Fibroblast of lung (primary cell): ENCODE data around the gene CAMKMT. TPM values are rescaled to one million over a fixed set of nuclear protein-coding genes. Genes with fewer than 3 reads are reported as not detected.

Experiments used
- DNase-seq, 2 donors: peaks; one replicate each; pipeline versions ENCODE4 v3.0.0 to v3.0.0-alpha.2; 2010; ENCODE audit warnings: low read depth in 2 of 2
- H2AFZ ChIP-seq: 2 replicates; pipeline ENCODE4 v1.5.1; 2012; ENCODE audit warnings: low read length, control low read depth, inconsistent platforms
- H3K27ac ChIP-seq: 2 replicates; pipeline ENCODE4 v1.5.1; 2011; ENCODE audit warnings: low read length, control low read depth; ENCODE audit not compliant: insufficient read depth
- H3K27me3 ChIP-seq: 2 replicates; pipeline ENCODE4 v1.5.1; 2011; ENCODE audit warnings: mild to moderate bottlenecking, low read length; ENCODE audit not compliant: control insufficient read depth, insufficient read depth
- H3K36me3 ChIP-seq: 2 replicates; pipeline ENCODE4 v1.5.1; 2011; ENCODE audit warnings: low read length; ENCODE audit not compliant: control insufficient read depth, insufficient read depth
- H3K4me1 ChIP-seq: 2 replicates; pipeline ENCODE4 v1.5.1; 2011; ENCODE audit warnings: low read length; ENCODE audit not compliant: control insufficient read depth, insufficient read depth; ENCODE audit errors: extremely low read depth
- H3K4me2 ChIP-seq: 2 replicates; pipeline ENCODE4 v1.5.1; 2011; ENCODE audit warnings: low read length, control low read depth; ENCODE audit not compliant: insufficient read depth; ENCODE audit errors: extremely low read depth
- H3K4me3 ChIP-seq, 4 experiments: fragments of 200-600 bp in 1 of 4; sonication (generic) in 1 of 4; replicated peaks in 1 of 4; 2 replicates each; pipeline ENCODE4 v1.5.1; 2011 to 2016; ENCODE audit warnings: low read length in 4 of 4, low read depth in 3 of 4, mild to moderate bottlenecking in 3 of 4, control low read depth in 2 of 4, inconsistent platforms in 1 of 4, mixed read lengths in 1 of 4; ENCODE audit not compliant: insufficient read depth in 1 of 4; ENCODE audit errors: control extremely low read depth in 1 of 4
- H3K79me2 ChIP-seq: 2 replicates; pipeline ENCODE4 v1.5.1; 2012; ENCODE audit warnings: mild to moderate bottlenecking, low read length, inconsistent platforms; ENCODE audit not compliant: control insufficient read depth, insufficient read depth
- H3K9ac ChIP-seq: 2 replicates; pipeline ENCODE4 v1.5.1; 2011; ENCODE audit warnings: mild to moderate bottlenecking, low read length, control low read depth; ENCODE audit not compliant: insufficient read depth
- H3K9me3 ChIP-seq: 2 replicates; pipeline ENCODE4 v1.5.1; 2012; ENCODE audit warnings: low read depth, low read length; ENCODE audit not compliant: control insufficient read depth, insufficient read depth
- H4K20me1 ChIP-seq: 2 replicates; pipeline ENCODE4 v1.5.1; 2011; ENCODE audit warnings: low read length; ENCODE audit not compliant: control insufficient read depth, insufficient read depth; ENCODE audit errors: extremely low read depth
- EZH2 ChIP-seq: IDR thresholded peaks from 2 replicates; pipeline ENCODE4 v1.5.1; 2012; ENCODE audit warnings: low read length, control low read depth, mild to moderate bottlenecking; ENCODE audit errors: missing control alignments
- polyA plus RNA-seq, 2 donors: library from polyadenylated mRNA; depleted of rRNA in 1 of 2; stranded (reverse) in 1 of 2; unstranded in 1 of 2; fragments of >200 nt; gene quantifications; 2 replicates each; pipeline ENCODE4 v1.2.1, GENCODE V29; 2011 to 2012; ENCODE audit warnings: missing spikeins in 1 of 2
- total RNA-seq: library from RNA; depleted of rRNA; stranded (reverse); fragments of >200 nt; gene quantifications from 2 replicates; pipeline ENCODE4 v1.2.1, GENCODE V29; 2014
- TF ChIP-seq, protein P1 (sequence below), 2 donors: IDR thresholded peaks in 1 of 2; conservative IDR thresholded peaks in 1 of 2; 1 replicate in 1 of 2; 2 replicates in 1 of 2; pipeline ENCODE4 v1.5.1; 2011 to 2012; ENCODE audit warnings: low read length in 2 of 2, control low read depth in 1 of 2, inconsistent platforms in 1 of 2, low read depth in 1 of 2, mild to moderate bottlenecking in 1 of 2

Gene CAMKMT
- total and polyA plus RNA-seq, 2 donors (not counting 1 experiment from before 2014, with no cell fraction given) = 7.9 to 11.6 TPM

- Histone ChIP-seq H3K9me3 (no peaks in the 10 kb centered on the region), H3K4me1 (no peaks in the 10 kb centered on the region), H3K9ac (no peak overlapping the region), H3K79me2 (no peaks in the 10 kb centered on the region), H2AFZ (no peak overlapping the region), H3K4me3 (no peak overlapping the region), H3K36me3 (no peaks in the 10 kb centered on the region), H3K27me3 (no peaks in the 10 kb centered on the region), H3K27ac (no peak overlapping the region), H3K4me2 (no peak overlapping the region), H4K20me1 (no peaks in the 10 kb centered on the region)
- no peak for DNase-seq
- TF ChIP-seq, protein P1, sequence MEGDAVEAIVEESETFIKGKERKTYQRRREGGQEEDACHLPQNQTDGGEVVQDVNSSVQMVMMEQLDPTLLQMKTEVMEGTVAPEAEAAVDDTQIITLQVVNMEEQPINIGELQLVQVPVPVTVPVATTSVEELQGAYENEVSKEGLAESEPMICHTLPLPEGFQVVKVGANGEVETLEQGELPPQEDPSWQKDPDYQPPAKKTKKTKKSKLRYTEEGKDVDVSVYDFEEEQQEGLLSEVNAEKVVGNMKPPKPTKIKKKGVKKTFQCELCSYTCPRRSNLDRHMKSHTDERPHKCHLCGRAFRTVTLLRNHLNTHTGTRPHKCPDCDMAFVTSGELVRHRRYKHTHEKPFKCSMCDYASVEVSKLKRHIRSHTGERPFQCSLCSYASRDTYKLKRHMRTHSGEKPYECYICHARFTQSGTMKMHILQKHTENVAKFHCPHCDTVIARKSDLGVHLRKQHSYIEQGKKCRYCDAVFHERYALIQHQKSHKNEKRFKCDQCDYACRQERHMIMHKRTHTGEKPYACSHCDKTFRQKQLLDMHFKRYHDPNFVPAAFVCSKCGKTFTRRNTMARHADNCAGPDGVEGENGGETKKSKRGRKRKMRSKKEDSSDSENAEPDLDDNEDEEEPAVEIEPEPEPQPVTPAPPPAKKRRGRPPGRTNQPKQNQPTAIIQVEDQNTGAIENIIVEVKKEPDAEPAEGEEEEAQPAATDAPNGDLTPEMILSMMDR (conservative IDR thresholded peaks at IDR 0.05 in 1 of 2, IDR thresholded peaks at IDR 0.05 in 1 of 2; ENCODE audit: low read depth in 1 of 2, low read length in 2 of 2) = no peak
Measured at GRCh38 chr2:44731505-44731904, 369.8 kb downstream of the CAMKMT start.

- H3K4me2 ChIP-seq = no peak overlapping the region
- H3K79me2 ChIP-seq = no peaks in the 10 kb centered on the region
- no peak overlapping the region for H3K4me3 ChIP-seq
- H2AFZ ChIP-seq = no peak overlapping the region
- H3K27ac ChIP-seq = no peak overlapping the region
- H3K4me1 ChIP-seq = no peaks in the 10 kb centered on the region
- no peaks in the 10 kb centered on the region for H3K36me3 ChIP-seq
- TF ChIP-seq EZH2 = no peak
- TF ChIP-seq, protein P1 (conservative IDR thresholded peaks at IDR 0.05 in 1 of 2, IDR thresholded peaks at IDR 0.05 in 1 of 2; ENCODE audit: low read depth in 1 of 2, low read length in 2 of 2) = no peak
- H3K27me3 ChIP-seq = no peaks in the 10 kb centered on the region
- H3K9ac ChIP-seq = no peak overlapping the region
- DNase-seq = no peak
- H3K9me3 ChIP-seq = no peaks in the 10 kb centered on the region
- no peaks in the 10 kb centered on the region for H4K20me1 ChIP-seq
Measured at GRCh38 chr2:44736270-44736942, 374.7 kb downstream of the CAMKMT start.

DNA sequence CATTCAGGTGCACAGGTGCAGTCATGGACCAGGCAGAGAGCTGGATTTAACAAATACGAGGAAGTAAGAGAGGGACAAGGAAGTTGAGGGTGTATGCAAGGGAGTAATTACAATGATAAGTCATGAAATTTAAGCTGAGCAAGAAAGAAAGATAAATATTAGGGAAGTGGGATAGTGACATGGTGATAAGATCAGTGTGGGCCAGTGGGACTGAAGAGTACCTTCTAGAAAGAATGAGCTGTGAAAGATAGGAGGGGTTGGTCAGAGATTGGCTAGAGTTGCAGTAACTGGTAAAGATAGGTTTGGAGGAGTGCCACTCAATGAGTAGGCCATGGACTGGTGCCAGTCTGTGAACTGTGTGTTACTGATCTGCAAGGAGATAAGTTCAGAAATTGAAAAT lies 378.9 kb downstream of the CAMKMT start:
- Histone ChIP-seq H3K27me3 (no peaks in the 10 kb centered on the region), H4K20me1 (no peaks in the 10 kb centered on the region), H3K9ac (no peak overlapping the region), H3K4me1 (no peaks in the 10 kb centered on the region), H3K79me2 (no peaks in the 10 kb centered on the region), H2AFZ (no peak overlapping the region), H3K4me3 (no peak overlapping the region), H3K4me2 (no peak overlapping the region), H3K9me3 (no peaks in the 10 kb centered on the region), H3K36me3 (no peaks in the 10 kb centered on the region), H3K27ac (no peak overlapping the region)
- peak; percentile 13 to 44 for DNase-seq
- no peak for TF ChIP-seq EZH2
- TF ChIP-seq, protein P1 (conservative IDR thresholded peaks at IDR 0.05 in 1 of 2, IDR thresholded peaks at IDR 0.05 in 1 of 2; ENCODE audit: low read depth in 1 of 2, low read length in 2 of 2) = no peak
